ENCODE measurements around the gene YTHDC2.

The YTHDC2 gene

DNA sequence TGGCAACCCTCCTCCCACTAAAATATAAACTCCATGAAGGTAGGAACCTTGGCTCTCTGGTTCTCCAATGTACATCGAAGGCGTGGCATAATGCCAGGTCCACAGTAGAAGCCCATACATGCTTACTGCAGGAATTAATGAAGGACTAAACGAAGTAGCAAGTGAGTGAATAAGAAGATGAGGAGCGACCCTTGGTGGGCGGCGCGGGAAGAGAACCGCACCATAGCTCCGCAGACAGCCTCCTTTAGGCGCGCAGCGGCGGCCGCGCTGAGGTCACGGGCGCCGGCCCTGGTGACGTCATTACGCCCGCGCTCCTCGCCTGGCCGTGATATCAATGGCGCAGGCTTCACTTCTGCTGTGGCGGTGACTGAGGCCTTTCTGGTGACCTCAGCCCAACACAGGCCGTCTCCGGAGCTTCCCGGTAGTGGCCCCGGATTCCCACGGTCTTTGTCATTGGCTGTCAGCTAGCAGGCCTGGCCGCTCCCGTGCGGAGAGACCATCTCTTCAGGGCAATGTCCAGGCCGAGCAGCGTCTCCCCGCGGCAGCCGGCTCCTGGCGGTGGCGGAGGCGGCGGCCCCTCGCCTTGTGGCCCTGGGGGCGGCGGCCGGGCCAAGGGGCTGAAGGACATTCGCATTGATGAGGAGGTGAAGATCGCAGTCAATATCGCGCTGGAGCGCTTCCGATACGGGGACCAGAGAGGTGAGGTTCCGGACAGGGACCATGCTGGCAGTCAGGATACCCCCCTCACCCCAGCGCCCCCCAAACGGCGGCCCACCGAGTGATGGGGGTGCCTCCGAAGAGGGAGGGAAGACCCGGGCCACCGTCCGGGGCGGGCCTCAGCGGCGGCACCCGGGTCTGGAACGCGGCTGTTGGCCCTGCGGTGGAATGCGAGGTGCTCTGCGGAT lies at the start of gene YTHDC2:
TSS of gene YTHDC2 (plus strand) at position 311 of the 905 bp plus-strand sequence. CDS start at position 513, 202 bp downstream.
- peak; percentile 56 to 76 for DNase-seq (ENCODE audit: low read depth in 2 of 2)

DNA sequence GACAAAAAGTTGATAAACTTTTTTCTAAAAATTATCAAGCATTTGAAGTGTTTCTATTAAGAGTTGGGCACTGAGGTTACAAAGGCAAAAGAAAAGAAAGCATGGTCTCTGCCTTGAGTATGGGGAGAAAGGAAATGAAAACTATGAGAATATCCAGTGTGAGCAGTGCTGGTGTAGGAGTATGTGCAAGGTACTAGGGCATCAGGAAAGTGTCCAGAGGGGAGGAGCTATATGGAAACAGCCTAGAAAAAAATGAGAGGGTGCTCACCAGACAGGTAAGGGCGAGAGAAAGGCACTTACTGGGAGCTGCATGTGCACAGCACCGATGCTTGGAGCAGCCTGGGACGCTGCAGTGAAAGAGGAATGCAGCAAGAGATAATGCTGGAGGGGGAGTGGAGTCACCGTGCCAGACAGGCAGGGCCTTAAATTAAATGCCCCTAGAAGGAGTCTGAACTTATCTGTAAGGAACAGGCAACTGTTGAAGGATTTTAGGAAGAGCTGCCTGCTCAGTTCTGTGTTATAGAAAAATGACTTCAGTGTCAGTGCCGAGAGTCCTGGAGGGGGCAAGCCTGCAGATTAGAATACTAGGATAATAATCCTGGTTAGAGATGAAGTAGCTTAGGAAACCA lies 39.3 kb upstream of the YTHDC2 start:
- no peak for DNase-seq (ENCODE audit: low read depth in 2 of 2)

DNA sequence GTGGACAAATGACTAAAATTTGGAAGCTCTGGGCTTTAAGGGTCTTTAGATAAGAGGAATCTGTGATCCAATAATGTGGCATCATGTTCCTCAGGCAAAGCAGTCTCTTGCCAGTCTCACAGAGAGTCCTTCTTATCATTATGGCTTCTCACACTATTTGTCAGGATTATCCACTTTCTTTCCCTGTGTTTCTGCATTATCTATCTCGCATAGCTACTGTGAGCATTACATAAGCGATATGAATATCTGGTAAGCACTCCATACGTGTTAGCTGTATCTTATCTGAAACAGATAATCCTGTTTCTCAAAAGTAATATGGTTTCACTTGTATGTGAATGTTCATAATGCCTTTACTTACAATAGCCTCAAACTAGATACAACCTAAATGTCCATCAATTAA lies 34.8 kb upstream of the YTHDC2 start:
- DNase-seq (ENCODE audit: low read depth in 2 of 2): no peak

DNA sequence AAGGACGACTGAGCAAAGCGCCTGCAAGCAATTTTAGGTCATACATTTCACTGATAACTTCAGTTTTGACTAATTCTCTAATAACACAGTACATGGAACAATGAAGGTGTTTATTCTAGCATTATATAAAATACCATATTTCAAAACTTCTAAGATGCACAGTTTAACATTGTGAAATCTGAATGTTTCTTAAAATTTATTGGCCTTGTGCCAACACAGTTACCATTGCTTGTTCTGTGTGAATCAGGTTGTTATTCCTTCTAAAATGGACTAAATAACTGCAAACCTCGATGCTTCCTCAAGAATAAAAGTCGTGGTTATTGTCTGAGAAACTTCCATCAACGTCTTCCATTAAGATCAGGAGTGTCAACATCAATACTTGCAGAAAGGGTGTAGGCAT lies 33.3 kb upstream of the YTHDC2 start:
- DNase-seq (ENCODE audit: low read depth in 2 of 2): no peak

DNA sequence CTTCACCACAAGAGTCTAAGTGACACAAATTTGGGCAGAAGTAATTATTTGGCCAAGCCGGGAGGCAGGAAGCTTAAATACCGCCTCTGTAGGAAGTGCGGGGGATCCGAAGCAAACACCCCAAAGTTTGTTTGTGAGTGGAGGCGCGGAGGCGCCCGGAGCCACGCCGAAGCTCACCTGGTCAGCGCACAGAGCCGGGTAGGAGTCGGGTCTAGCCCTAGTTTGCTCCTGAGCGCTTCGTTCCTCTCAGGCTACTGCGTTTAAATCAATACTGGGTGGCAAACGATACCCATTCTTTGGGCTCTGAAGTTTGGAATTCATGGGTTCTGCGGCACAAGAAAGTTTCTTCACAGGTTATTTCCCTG lies 26.1 kb upstream of the YTHDC2 start:
- DNase-seq (ENCODE audit: low read depth in 2 of 2): no peak

DNA sequence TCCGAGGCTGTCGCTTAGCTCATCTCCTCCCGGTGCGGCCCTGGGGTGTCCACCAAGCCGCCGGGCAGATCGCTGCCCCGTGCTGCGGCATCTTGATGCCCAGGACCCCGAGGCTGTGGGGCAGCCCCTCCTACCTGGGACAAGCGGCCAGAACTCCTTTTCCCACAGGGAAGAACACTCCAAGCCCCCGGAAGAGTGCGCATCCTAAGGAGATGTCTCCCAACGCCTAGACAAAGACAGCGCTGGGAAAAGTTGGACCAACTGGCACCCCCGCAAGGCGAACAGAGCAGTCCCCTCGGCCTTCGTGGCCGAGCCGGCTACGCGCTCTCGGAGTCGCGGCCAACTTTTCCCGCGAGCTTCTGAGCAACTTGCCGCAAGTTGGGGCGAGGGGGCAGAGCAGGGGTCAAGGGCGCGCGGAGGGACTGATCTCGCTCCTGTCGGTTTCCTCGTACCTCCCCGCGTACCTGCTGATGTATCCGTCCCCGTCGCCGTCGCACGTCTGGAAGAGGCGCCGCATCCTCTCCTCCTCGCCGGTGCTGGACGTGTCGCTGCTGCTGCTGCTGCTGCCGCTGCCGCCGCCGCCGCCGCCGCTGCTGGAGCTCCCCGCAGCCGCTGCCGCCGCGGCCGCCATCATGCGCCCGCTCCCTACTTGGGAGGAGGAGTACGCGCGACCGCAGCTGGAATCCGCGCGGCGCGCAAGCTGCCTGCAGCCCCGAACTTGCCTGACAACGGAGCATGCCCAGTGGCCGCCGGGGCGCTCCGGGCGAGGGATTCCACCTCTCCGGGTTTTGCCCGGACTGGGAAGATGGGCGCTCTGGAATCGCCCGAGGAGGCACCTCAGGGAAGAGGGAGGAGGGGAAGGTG lies 25.5 kb upstream of the YTHDC2 start, which contains the start of gene MCC:
TSS of gene MCC (minus strand) at position 673 of the 864 bp plus-strand sequence.
- no peak for DNase-seq (ENCODE audit: low read depth in 2 of 2)

DNA sequence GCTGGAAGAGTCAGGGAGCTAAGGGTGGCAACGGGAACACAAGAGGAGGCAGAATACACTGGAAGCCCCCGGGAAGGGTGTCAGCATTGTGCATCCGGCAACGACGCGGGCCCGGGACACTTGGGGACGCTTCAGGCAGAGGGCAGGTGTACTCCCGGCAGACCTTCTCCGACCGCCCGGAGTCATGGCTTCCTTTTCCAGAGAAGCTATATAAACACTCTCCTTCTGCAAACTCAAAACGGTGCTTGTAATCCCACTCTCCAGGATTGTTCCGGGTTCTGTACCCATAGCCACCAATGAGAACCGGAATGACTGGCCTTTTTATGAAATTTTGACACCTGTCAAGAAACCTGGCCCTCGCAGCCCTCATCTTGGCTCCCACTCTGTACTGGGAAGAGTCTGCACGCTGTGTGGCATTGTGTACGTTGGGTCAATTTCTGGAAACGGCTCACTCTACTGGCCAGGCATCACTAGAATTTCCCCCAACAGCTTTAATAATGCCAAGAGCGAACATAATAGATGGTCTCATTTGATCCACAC lies 24.8 kb upstream of the YTHDC2 start:
- DNase-seq (ENCODE audit: low read depth in 2 of 2): no peak

DNA sequence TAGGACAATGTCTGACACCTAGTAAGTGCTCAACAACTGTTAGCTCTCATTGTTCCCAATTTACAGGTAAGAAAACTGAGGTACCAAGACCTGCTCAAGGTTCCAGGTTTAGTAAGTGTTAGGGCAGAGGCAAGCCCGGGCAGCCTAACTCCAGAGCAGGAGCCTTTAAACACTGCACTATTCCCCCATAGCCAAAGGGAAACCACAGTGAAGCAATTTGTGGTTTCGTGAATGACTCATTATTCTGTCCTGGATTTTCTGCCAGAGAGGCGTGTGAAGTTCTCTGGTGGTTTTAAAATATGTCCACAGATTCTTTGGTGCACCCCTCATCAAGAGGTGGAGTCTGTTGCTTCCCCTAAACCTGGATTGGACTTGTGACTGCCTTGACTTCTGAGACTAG lies 24.2 kb upstream of the YTHDC2 start:
- DNase-seq (ENCODE audit: low read depth in 2 of 2): no peak

DNA sequence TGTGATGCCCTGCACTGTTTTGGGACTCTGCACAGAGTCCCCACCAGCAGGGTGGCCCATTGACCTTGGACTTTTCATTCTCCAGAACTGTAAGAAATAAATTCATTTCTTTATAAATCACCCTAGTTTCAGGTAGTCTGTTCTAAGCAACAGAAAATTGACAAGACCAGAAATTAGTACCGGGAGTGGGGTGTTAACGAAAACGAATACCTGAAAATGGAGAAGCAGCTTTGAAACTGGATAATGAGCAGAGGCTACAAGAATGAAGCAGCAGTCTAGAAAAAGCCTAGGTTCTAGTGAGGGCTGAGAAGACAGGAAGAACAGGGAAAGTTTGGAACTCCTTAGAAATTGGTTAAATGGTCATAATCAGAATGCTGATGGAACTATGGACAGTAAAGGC lies 23.2 kb upstream of the YTHDC2 start:
- no peak for DNase-seq (ENCODE audit: low read depth in 2 of 2)

DNA sequence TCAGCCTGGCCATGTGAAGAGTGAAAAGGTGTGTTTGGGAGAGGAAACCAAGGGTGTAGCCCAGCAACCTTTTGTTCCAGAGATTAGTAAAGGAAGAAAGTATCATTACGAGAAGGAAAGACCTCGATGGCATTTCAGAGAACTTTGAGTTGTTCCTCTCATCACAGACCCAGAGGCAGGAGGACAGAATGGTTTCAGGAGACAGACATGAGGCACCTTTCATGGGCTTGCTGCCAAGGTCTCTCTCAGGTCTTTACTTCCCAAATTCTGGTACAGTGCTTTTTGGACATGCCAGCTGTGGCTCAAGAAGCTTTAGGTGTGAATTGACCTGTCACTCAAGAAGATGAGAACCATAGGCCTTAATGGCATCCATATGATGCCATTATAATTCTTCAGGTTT lies 22.5 kb upstream of the YTHDC2 start:
- DNase-seq (ENCODE audit: low read depth in 2 of 2): no peak

DNA sequence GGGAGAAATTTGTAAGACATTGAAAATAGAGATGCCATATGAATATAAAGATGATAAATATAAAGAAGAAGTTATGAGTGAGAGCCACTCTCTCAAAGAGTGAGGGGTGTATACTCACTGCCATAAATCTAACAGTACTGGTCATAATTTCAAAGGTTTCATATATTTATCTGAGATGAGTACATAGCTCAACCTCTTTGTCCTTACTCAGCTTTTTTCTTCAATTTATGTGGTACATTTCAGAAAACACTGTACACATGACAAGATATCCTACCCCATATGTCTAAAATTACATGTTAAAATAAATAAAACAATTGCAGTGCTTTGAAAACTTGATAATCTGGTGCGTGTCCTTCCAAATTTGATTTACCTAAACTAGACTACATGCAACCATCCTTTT lies 20.0 kb upstream of the YTHDC2 start:
- DNase-seq (ENCODE audit: low read depth in 2 of 2): no peak

DNA sequence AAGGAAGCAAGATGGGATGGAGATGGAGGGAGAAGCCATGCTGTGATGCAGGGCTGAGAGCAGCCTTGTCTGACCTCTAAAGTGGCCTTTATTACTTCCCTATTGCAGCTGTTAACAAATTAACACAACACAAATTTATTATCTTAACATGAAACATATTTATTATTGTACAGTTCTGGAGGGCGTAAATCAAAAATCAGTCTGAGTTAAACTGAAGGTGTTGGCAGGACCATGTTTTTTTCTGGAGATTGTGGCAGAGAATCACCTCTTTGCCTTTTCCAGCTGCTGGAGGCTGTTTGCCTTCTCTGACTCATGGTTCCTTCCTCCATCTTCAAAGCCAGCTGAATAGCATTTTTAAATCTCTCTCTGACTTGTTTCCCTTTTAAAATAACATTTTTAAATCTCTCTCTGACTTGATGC lies 18.1 kb upstream of the YTHDC2 start:
- DNase-seq (ENCODE audit: low read depth in 2 of 2): no peak

DNA sequence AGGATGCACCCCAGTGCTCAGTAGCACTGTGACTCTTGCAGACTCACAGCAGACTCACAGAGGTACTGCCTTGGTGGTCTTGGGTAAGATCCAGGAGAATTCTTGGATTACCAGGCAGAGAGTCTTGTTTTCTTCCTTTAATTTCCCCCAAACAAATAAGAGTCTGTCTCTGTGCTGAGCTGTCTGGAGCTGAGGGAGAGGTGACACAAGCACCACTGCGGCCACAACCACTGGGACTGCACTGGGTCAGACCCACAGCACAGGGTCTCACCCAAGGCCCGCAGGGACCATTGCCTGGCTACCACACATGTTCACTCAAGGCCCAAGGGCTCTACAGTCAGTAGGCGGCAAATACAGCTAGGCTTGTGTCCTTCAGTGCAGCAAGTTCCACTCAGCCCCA lies 11.4 kb upstream of the YTHDC2 start:
- DNase-seq (ENCODE audit: low read depth in 2 of 2): no peak

DNA sequence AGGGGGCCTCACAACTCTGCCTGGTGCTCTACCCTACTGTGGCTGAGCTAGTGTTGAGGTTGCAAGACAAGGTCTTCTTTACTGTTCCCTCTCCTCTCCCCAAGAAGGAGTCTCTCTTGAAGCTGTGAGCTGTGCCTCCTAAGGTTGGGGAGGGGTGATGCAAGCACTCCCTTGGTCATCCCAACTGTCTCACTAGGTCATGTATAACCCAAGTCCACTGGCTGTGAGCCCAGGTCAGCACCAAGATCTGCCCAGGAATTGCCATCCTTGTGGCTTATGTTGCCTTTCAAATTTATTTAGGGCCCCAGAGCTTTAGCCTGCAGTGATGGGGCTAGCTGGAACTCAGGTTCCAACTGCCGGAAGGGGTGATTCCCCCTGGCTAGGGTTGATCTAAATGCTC lies 10.3 kb upstream of the YTHDC2 start:
- no peak for DNase-seq (ENCODE audit: low read depth in 2 of 2)

DNA sequence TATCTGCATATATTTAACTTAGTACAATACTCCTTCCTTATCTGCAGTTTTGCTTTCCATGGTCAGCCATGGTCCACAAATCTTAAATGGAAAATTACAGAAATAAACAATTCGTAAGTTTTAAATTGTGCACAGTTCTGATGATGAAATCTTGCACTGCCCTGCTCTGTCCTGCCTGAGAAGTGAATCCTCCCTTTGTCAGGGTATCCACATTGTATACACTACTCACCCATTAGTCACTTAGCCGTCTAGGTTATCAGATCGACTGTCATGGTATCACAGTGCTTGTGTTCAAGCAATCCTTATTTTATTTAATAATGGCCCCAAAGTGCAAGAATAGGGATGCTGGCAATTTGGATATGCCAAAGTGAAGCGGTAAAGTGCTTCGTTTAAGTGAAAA lies 8.3 kb upstream of the YTHDC2 start:
- no peak for DNase-seq (ENCODE audit: low read depth in 2 of 2)

DNA sequence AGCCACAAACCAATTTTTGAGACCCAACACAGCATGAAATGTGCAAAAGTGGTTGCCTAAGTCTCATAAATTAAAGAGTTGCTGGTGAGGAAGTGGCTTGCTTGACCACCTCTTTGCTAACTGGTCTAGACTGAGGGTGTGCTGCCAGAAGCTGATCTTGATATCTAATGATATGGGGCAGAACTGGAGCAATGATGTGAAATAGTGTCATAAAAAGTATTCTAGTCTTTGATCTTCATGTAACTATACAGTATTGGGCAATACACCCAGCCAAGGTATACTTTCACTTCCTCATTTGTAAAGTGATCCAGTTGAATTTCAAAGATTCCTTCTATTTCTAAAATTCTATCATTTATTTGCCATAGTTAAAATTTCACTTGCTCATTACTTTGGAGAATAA lies 5.9 kb upstream of the YTHDC2 start:
- no peak for DNase-seq (ENCODE audit: low read depth in 2 of 2)

DNA sequence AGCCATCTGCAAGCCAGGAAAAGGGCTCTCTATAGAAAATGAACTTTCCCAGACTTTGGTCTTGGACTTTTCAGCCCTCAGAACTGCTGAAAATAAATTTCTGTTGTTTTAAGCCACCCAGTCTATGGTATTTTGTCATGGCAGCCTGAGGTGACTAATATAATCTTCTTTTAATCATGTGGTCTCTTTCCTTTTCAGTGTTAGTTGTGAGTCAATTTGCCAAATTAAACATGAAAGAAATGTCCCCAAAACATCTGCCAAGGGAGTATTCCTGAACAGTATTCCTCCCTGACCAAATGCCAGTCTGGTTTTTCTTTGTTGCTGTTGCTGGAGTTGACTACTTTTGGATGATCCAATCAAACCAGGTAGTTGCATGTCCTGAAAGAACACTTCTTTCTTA lies 4.7 kb upstream of the YTHDC2 start:
- no peak for DNase-seq (ENCODE audit: low read depth in 2 of 2)

DNA sequence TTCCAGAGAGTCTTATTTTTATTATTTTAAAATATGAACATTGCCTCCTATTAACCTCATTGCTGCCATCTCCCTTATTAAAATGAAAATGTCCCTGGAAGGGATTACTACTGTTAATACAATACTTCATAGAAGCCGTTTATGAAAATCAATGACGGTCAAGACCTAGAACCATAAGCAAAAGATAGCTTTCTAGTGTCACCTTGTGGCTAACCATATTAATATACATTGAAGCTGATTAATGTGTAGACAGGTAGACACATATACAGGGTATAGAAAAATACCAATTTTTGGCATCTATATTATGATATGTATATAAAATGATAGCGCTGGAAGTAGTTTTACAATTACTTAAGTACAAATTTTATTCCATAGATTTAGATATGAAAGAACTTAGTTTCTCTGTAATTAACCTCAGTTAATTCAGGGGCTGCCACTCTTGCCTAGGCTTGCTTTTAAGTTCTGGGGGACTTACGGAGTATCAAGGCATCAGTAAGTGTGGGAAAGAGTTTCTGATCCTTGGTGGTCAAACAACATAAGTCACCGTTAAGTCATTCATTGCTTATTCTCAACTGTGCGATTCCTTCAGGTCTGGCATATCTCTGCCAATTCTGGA lies 2.5 kb upstream of the YTHDC2 start:
- DNase-seq (ENCODE audit: low read depth in 2 of 2): no peak

DNA sequence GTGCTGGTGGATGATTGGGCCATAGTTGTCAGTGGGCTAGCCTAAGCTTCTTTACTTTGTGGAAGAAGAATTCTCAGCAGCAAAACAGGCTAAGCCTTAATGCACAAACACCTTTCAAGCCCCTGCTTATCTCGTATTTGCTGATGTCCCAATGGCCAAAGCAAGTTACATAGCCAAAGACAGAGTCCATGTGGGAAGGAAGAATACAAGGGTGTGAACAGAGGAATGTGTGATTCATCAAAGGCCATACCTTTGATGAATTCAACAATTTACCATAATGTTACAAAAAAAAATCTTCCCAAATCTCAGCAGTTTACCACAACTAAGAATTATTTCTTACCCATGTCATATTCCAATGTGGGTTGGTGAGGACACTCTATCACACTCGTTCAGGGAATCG lies 1.2 kb upstream of the YTHDC2 start:
- DNase-seq (ENCODE audit: low read depth in 2 of 2): no peak

DNA sequence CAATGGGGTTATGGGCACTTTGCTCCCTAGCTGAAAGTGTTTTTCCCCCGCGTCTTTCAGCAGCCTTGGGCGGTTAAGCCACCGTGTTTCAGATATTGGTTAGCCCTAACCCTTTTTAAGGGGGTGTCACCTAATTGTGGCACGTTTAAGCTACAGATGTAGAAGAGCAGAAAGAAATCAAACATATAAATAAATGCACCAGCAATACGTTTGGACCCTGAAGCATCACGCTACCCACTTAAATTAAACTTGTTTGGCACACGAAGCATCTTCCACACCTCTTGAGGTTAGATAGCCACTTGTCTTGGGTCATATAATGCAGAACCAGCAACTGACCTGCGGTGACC lies 768 bp downstream of the YTHDC2 start:
- DNase-seq (ENCODE audit: low read depth in 2 of 2): no peak

DNA sequence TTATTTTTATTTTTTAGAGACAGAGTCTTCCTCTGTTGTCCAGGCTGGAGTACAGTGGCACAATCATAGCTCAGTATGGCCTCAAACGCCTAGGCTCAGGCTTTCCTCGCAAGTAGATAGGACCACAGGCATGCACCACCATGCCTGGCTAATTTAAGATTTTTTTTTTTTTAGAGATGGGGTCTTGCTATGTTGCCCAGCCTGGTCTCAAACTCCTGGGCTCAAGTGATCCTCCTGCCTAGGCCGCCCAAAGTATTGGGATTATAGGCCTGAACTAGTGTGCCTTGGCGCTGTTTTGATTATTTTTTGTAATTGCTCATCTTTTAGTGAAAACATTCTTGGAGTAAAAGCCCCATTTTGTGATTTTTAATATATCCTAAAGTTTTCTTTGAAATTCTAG lies 5.4 kb downstream of the YTHDC2 start:
- DNase-seq (ENCODE audit: low read depth in 2 of 2): no peak

DNA sequence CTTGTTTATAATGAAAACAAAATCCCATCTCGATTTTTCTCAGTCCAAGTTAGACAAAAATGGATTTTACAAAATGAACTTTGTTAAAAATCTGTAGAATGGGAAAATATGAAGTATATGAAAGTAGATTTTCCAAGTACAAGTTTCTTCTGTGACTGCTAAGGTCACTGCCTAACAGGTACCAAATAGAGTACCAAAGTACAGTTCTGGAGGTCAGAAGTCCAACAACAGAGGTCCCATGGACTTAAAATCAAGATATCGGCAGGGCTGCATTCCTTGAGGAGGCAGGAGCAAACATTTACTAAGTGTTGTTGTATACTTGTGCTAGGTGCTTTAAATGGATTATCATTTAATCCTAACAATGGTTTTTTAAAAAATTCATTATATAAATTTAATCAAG lies 5.9 kb downstream of the YTHDC2 start:
- DNase-seq (ENCODE audit: low read depth in 2 of 2): no peak
